Amniotic stem cell (primary cell): ENCODE measurements around the gene BFAR.
"Not testable (repeated sequence)": the region's sequence is repeated elsewhere in the genome, so short reads cannot be mapped to it uniquely, and the experiment has no call there.

Experiments used
- DNase-seq: peaks from one replicate; lab custom pipeline; 2025; lab: John Stamatoyannopoulos, UW

BFAR gene

DNA sequence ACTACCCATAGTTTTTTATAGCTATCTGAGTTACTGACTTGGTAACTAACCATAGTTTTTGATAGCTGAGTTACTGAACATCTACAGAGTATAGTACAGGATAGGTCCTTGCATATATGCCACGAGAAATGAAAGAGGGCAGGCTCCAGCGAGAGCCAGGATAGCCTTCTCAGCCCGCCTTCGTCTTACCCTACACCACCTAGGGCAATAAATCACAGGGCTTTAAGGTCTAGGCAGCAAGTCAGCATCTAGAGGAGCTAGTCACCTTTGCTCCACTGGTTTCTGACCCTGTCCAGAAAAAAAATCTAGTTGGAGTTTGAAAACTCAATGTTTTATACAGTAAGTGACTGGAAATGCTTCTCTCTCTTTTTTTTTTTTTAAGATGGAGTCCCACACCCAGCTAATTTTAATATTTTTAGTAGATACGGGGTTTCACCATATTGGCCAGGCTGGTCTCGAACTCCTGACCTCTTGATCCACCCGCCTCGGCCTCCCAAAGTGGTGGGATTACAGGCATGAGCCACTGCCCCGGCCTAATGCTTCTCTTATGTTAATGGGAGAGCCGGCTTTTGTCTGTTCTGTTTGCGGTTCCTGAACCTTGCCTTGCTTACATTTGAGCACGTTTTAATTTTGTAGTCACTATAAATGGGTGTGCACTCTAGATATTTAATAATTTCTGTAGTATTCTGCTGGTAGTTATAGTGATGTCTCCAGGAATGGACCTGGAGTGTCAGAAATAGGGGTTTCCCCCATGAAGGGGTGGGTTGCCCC is 2.8 kb downstream of the BFAR start:
- DNase-seq, result no peak

DNA sequence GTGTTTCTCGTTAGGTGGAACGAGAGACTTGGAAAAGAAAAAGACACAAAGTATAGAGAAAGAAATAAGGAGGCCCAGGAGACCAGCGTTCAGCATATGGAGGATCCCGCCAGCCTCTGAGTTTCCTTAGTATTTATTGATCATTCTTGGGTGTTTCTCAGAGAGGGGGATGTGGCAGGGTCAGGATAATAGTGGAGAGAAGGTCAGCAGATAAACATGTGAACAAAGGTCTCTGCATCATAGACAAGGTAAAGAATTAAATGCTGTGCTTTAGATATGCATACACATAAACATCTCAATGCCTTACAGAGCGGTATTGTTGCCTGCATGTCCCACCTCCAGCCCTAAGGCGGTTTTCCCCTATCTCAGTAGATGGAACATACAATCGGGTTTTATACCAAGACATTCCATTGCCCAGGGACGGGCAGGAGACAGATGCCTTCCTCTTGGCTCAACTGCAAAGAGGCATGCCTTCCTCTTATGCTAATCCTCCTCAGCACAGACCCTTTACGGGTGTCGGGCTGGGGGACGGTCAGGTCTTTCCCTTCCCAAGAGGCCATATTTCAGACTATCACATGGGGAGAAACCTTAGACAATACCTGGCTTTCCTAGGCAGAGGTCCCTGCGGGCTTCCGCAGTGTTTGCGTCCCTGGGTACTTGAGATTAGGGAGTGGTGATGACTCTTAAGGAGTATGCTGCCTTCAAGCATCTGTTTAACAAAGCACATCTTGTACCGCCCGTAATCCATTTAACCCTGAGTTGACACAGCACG is 3.6 kb downstream of the BFAR start:
- DNase-seq, result not testable (repeated sequence)

DNA sequence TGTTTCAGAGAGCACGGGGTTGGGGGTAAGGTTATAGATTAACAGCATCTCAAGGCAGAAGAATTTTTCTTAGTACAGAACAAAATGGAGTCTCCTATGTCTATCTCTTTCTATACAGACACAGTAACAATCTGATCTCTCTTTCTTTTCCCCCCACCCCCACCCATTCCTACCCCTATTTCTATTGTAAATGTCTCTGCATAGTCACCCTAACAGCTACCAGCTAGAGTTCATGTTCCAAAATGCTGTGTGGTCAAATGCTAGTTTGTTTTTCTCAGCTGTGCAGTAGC is 4.1 kb downstream of the BFAR start:
- DNase-seq, result not testable (repeated sequence)

DNA sequence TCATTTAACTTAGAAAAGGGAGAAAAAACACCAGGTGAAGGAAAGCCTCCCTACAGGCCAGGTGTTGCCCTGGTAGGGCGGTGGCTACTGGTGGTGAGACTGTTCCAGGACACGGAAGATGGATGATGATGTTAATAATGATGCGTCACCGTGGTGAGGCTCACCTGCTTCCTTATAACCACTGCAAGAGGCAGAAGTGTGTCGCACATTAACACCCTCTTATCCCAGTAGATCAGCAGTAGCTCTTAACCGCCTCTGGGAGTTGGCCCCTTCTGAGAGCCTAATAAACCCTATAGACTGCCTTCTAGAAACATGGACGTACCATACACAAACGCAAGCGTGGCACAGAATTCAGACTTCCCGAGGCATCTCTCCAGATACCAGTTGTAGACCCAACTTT is 7.8 kb downstream of the BFAR start:
- DNase-seq, result no peak

DNA sequence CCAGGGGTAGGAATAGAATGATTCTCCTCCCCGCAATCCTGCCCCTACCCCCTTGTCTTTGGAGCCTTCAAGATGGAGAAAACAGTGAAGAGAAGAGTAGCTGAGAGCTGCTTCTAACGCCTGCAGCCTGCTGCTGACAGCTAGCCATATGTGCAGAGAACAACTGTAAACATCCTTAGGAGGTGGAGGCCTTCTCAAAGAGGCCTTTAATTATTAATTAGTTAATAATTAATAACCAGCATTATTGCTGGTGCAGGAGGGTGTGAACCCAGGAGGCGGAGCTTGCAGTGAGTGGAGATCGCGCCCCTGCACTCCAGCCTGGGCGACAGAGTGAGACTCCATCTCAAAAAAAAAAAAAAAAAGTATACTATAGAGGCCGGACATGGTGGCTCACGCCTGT is 8.5 kb downstream of the BFAR start:
- no peak for DNase-seq

DNA sequence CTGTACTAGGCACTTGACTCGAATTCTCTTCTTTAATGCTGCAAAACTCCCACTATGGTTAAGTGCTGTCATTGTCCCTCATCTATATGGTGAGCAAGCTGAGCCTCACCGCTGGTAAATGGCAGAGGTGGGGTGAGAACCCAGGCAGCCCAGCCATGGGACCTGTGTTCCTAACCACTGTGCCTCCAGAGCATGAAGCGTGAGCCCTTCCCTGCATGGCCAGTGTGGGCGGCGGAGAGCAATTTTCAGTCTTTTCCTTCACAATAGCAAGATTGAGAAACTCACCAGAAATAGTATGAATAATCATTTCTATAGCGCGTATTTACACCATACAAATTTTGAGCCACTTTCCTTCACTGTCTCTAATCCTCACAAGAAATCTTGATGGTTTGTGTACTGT is 9.2 kb downstream of the BFAR start:
- DNase-seq, result no peak

DNA sequence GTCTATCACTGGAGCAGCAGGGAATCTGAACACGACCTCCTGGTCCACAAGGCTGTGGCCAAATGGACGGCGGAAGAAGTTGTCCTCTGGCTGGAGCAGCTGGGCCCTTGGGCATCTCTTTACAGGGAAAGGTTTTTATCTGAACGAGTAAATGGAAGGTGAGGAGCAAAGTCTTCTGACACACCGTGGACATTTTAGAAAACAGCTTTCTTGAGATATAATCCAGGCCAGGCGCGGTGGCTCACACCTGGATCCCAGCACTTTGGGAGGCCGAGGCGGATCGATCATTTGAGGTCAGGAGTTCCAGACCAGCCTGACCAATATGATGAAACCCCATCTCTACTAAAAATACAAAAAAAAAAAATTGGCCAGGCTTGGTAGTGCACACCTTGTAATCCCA is 17.1 kb downstream of the BFAR start:
- no peak for DNase-seq

DNA sequence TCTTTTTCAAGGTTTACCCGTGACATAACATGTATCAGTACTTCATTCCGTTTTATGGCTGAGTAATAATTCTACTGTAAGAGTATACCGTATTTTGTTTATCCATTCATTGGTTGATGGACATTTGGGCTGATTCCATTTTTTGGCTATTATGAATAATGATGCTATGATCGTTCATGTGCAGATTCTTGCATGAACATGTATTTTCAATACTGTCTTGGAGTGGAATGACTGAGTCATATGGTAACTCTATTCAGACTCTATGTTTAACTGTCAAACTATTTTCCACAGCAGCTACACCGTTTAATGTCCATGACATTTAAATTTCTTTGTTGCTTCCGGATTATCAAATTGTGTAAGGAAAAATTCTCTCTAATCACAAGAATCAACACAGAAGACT is 17.9 kb downstream of the BFAR start:
- no peak for DNase-seq

DNA sequence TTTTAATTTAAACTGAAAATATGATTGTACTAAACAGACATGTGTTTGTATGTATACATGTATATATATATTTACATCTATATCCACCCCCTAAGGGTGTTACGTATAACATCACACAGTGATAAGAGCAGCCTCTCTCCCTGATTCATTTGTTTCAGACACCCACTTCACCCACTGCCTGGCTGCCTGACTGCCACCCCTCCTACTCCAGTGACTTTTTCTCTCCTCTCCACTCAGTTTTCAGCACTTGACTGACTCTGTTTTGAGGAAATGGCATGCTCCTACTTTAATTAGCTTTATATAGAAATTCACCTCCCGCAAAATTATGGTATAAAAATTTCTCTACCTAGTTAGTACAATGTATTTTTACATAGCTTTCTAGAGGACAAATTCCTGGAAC is 20.0 kb downstream of the BFAR start:
- no peak for DNase-seq

DNA sequence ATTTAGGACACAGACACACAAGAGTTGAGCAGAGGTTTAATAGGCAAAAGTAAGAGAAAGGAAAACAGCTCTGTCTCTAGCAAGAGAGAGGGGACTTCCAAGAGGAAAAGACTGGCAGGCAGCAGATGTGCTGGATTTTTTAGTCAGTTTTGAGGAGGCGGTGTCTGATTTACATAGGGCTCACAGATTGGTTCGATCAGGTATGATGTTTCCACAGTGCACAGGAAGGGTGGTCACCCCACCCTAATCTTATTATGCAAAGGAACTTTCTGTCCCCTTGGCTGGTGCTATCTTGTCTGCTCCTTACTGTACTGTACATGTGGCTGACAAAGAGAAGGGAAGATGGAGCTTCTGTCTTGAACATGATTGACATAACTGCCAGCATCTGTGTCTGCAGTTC is 25.3 kb downstream of the BFAR start:
- no peak for DNase-seq

DNA sequence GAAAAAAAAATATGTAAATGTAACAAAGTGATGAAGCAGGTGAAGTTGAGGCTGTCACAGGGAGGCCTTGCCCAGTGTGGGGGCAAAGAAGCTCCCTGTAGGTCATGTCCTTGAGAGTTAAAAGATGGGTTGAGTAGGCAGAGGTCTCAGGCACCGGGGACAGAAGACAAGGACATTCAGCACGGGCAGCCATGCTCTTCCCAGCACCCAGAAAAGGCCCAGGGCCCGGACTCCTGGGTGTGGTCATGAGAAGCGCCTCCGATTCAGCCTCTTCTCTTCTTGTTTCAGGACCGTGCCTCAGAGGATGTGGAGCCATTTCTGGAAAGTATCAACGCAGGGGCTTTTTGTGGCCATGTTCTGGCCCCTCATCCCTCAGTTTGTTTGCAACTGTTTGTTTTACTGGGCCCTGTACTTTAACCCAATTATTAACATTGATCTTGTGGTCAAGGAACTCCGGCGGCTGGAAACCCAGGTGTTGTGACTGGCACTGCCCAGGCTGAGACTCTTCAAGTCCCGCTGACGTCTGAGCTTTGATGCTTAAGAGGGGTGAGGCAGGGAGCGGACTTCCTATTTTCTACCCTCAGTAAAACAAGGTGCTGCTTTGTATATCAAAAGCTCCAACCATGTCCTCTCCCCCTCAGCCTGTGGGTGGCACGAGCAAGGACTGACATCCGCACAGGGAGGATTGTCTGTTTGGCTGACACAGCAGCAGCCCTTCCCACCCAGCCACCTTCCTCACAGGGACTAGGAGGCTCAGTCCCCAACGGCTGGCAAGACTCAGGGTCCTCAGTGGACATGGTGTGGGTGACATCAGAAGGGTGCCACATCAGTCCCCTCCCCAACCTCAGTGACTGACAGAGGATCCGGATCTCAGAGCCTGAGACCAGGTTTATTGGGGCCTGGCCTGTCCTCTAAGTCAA is 34.9 kb downstream of the BFAR start:
- no peak for DNase-seq

DNA sequence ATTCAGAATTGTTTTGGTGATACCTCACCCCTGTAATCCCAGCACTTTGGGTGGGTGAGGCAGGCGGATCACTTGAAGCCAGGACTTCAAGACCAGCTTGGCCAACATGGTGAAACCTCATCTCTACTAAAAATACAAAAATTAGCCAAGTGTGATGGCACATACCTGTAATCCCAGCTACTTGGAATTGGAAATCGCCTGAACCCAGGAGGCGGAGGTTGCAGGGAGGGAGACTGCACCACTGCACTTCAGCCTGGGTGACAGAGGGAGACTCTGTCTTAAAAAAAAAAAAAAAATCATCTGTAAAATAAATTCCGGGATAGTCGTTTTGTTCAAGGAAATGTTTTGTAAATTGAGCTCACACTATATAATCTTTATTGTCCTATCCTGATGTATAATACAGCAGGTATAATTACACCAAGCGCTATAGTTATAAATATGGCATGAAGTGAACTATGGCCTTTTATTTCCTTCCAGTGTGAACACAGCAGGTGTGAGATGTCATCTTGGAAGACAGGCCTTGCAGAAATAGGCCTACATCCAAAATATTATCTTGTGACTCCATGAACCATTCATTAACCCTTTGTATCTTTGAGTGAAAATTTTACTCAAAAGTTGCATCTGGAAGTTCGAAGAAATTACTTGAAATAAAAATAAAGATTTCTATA is 35.9 kb downstream of the BFAR start:
- no peak for DNase-seq

DNA sequence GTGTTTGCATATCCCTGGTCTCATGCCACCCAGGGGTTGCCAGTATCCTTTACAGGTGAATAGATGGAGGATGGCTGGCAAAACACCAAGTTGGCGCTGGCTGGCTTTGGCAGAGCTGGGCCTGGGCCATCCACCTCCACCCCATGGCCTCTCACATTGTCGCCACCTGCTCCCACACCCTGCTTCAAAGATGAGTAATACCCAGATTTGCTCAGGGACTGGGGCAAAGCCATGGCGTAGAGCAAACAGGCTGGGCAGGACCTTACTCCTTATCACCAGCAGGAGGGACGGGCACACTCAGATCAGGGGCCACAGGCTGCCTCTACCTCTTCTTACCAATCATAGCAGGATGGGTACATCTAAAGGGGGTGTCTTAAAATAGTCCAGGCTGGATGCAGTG is 37.0 kb downstream of the BFAR start:
- DNase-seq, result no peak

DNA sequence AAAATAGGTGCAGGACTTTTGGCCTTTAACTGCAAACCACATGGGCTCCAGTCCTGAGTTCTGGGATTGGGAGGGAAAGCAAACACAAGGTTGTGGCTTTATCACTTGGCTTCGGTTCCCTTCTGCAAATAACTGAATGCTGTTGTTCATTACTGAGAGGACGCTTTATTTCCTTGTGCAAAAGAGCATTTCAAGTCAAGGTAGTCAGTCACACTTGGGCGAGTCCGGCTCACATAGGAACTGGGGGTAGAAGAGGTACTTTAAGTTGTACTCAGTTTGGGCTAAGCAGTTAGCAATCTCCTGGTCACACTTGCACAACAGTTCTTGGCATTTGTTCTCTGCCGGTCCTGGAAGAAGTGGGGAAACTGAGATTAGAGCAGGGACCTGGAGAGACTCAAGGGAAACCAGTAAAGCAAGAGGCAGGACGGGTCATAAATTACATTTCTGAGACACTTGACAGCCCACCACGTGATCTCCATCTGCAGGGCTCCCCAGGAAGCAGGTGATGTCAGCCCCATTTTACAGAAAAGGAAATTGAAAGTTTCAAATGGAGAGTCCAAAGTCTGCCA is 39.7 kb downstream of the BFAR start:
- no peak for DNase-seq

DNA sequence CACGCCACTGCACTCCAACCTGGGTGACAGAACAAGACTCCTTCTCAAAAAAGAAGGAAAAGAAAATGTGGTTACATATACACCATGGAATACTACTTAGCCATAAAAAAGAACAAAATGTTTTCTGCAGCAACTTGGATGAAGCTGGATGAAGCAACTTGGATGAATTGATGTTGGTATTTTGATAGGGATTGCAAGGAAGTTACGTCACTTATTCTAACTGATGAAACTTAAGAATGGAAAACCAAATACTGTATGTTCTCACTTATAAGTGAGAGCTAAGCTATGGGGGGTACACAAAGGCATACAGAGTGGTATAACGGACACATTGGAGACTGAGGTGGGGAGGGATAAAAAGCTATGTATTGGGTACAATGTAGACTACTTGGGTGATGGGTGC is 43.9 kb downstream of the BFAR start:
- DNase-seq, result no peak

DNA sequence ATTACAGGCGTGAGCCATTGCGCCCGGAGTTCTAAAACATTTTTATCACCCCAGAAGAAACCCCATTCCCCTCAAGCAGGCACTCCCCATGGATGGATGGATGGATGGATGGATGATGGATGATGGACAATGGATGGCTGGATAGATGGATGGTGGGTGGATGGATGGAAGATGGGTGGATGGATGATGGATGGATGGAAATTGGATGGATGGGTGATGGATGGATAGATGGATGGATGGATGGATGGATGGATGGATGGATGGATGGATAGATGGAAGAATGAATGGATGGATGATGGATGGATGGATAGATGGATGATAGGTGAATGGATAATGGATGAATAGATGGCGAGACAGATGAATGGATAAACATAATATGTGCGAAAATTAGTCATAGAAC is 44.9 kb downstream of the BFAR start:
- DNase-seq, result no peak

DNA sequence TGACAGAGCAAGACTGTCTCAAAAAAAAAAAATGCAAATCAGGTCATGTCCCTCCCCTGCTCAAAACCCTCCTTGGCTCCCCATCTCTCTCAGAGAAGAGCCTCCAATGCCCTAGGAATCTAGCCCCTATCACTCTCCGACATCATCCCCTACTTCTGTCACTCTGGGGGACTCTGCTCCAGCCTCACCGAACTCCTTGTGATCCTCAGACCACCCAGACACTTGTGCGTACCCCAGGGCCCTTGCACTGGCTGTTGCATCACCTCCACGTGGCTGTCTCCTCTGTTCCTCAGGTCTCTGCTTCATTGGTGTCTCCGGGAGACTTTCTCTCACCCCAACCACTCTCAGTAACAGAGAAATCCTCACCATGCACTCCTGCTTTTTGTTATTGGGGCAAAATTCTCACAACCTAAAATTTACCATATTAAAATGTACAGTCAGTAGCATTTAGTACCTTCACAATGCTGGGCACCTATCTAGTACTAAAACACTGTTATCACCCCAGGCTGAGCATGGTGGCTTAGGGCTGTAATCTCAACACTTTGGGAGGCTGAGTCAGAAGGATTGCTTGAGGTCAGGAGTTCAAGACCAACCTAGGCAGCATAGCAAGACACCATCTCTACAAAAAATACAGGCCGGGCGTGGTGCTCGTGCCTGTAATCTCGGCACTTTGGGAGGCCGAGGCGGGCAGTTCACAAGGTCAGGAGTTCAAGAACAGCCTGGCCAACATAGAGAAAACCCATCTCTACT is 46.2 kb downstream of the BFAR start:
- no peak for DNase-seq

DNA sequence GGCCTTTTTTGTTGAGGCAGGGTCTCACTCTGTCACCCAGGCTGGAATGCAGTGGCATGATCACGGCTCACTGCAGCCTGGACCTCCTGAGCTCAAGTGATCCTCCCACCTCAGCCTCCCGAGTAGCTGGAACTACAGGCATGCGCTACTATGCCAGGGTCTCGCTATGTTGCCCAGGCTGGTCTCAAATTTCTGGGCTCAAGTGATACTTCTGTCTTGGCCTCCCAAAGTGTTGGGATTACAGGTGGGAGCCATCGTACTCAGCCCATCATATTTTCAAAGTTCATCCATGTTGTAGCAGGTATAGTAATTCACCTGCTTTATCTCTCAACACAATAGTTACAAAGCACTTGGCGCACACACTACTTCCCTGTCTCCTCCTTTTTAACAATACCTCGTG is 47.6 kb downstream of the BFAR start:
- not testable (repeated sequence) for DNase-seq

DNA sequence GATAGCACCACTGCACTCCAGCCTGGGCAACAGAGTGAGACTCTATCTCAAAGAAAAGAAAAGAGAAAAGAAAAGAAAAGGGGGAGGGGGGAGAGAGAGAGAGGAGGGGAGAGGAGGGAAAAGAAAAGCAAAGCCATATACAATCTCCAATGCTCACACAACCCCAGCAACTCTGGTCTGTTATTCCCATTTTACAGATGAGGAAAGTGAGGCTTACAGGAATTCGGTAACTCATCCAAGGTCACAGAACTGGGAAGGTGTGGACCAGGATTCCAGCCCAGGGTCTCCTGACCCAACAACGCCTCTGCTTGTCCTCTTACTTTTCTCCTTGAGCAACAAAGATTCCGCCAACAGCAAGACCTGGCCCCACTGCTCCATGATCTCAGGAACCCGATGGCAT is 48.4 kb downstream of the BFAR start:
- DNase-seq, result no peak

DNA sequence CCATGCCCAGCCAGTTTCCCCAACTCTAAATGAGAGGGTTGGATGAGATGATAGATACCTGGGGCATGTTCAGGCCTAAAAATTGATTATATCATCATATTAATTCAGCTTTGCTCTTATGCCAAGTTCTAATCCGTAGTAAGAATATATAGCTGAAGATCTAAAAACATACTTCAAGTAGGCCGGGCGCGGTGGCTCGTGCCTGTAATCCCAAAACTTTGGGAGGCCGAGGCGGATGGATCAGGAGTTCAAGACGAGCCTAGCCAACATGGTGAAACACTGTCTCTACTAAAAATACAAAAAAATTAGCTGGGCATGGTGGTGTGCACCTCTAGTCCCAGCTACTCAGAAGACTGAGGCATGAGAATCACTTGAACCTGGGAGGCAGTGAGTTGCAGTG is 49.4 kb downstream of the BFAR start:
- no peak for DNase-seq
